ENCODE data around the gene OR2H1.

Gene OR2H1

GRCh38 chr6:29510746-29511300 is 53.9 kb downstream of the OR2H1 start:
- DNase-seq (ENCODE audit: low spot score): no peak

Data from globus pallidus (tissue), 1 donor.